Measurements from ENCODE around the gene ATP2B2. TPM values are rescaled to one million over a fixed set of nuclear protein-coding genes. Genes with fewer than 3 reads are reported as not detected.

ATP2B2 gene
- total RNA-seq, 1 donor from 2014 or later: not detected

GRCh38 chr3:10365791-10366190, 139.6 kb downstream of the ATP2B2 start:
- Histone ChIP-seq H3K9me3 (ENCODE audit: low read depth) (no peaks in the 10 kb centered on the region), H3K4me1 (peaks cover 10% of the 10 kb centered on the region), H3K4me2 (no peak overlapping the region), H3K4me3 (no peak overlapping the region), H3K9ac (no peak overlapping the region), H4K20me1 (ENCODE audit: low read depth) (no peaks in the 10 kb centered on the region), H3K79me2 (ENCODE audit: low read depth) (no peaks in the 10 kb centered on the region), H3F3A (ENCODE audit: low read depth) (no peaks in the 10 kb centered on the region), H3K27ac (no peak overlapping the region), H2AFZ (replicated peaks) (peak overlapping the region; percentile 11), H3K36me3 (no peaks in the 10 kb centered on the region), H3K27me3 (no peaks in the 10 kb centered on the region)
- Mint-ChIP-seq H3K4me1 (peaks cover 10% of the 10 kb centered on the region), H3K36me3 (no peaks in the 10 kb centered on the region), H3K27ac (no peak overlapping the region), H3K9me3 (no peaks in the 10 kb centered on the region), H3K27me3 (ENCODE audit: insufficient read depth, low read depth) (peaks cover 13% of the 10 kb centered on the region), H3K4me3 (no peak overlapping the region)
- TF ChIP-seq CTCF (IDR thresholded peaks at IDR 0.05) (no peak), EZH2phosphoT487 (IDR thresholded peaks at IDR 0.05) (no peak), EZH2 (IDR thresholded peaks at IDR 0.05) (no peak)
- DNase-seq (ENCODE audit: low spot score): no peak

GRCh38 chr3:10365316-10365715, 140.1 kb downstream of the ATP2B2 start:
- H3K4me2 ChIP-seq: no peak overlapping the region
- Mint-ChIP-seq H3K27ac (no peak overlapping the region), H3K36me3 (no peaks in the 10 kb centered on the region), H3K4me1 (peaks cover 10% of the 10 kb centered on the region), H3K9me3 (no peaks in the 10 kb centered on the region), H3K27me3 (ENCODE audit: insufficient read depth, low read depth) (peaks cover 11% of the 10 kb centered on the region), H3K4me3 (no peak overlapping the region)
- H3K36me3 ChIP-seq: no peaks in the 10 kb centered on the region
- H3F3A ChIP-seq (ENCODE audit: low read depth): no peaks in the 10 kb centered on the region
- no peak for DNase-seq (ENCODE audit: low spot score)
- no peaks in the 10 kb centered on the region for H3K79me2 ChIP-seq (ENCODE audit: low read depth)
- H2AFZ ChIP-seq (replicated peaks): no peak overlapping the region
- H3K9me3 ChIP-seq (ENCODE audit: low read depth): no peaks in the 10 kb centered on the region
- TF ChIP-seq EZH2 (IDR thresholded peaks at IDR 0.05): no peak
- TF ChIP-seq EZH2phosphoT487 (IDR thresholded peaks at IDR 0.05): no peak
- TF ChIP-seq CTCF (IDR thresholded peaks at IDR 0.05): no peak
- H4K20me1 ChIP-seq (ENCODE audit: low read depth): no peaks in the 10 kb centered on the region
- no peak overlapping the region for H3K9ac ChIP-seq
- no peak overlapping the region for H3K4me3 ChIP-seq
- peaks cover 10% of the 10 kb centered on the region for H3K4me1 ChIP-seq
- H3K27ac ChIP-seq: no peak overlapping the region
- no peaks in the 10 kb centered on the region for H3K27me3 ChIP-seq

GRCh38 chr3:10364806-10365205, 140.6 kb downstream of the ATP2B2 start:
- H4K20me1 ChIP-seq (ENCODE audit: low read depth): no peaks in the 10 kb centered on the region
- Mint-ChIP-seq H3K9me3 (no peaks in the 10 kb centered on the region), H3K36me3 (no peaks in the 10 kb centered on the region), H3K4me3 (no peak overlapping the region), H3K4me1 (peaks cover 10% of the 10 kb centered on the region), H3K27ac (no peak overlapping the region), H3K27me3 (ENCODE audit: insufficient read depth, low read depth) (peaks cover 11% of the 10 kb centered on the region)
- H3F3A ChIP-seq (ENCODE audit: low read depth): no peaks in the 10 kb centered on the region
- H3K79me2 ChIP-seq (ENCODE audit: low read depth): no peaks in the 10 kb centered on the region
- no peak overlapping the region for H3K27ac ChIP-seq
- no peak for DNase-seq (ENCODE audit: low spot score)
- H3K9ac ChIP-seq: no peak overlapping the region
- no peak overlapping the region for H2AFZ ChIP-seq (replicated peaks)
- no peak overlapping the region for H3K4me3 ChIP-seq
- H3K4me2 ChIP-seq: no peak overlapping the region
- H3K4me1 ChIP-seq: peaks cover 10% of the 10 kb centered on the region
- H3K27me3 ChIP-seq: no peaks in the 10 kb centered on the region
- no peaks in the 10 kb centered on the region for H3K9me3 ChIP-seq (ENCODE audit: low read depth)
- TF ChIP-seq CTCF (IDR thresholded peaks at IDR 0.05): no peak
- TF ChIP-seq EZH2 (IDR thresholded peaks at IDR 0.05): no peak
- TF ChIP-seq EZH2phosphoT487 (IDR thresholded peaks at IDR 0.05): no peak
- H3K36me3 ChIP-seq: no peaks in the 10 kb centered on the region
